NCI-H1092 (cell line): ENCODE measurements around the gene PLXNC1.

Source experiments
- DNase-seq: peaks from one replicate; lab custom pipeline; 2025; lab: John Stamatoyannopoulos, UW

Gene PLXNC1

GRCh38 chr12:94180558-94181296, 32.4 kb downstream of the PLXNC1 start:
- DNase-seq = no peak

- no peak for DNase-seq
Observed at GRCh38 chr12:94182986-94183707, 34.8 kb downstream of the PLXNC1 start.

- DNase-seq = no peak
Observed at GRCh38 chr12:94183708-94184379, 35.5 kb downstream of the PLXNC1 start.

GRCh38 chr12:94184995-94185719, 36.8 kb downstream of the PLXNC1 start:
- DNase-seq = no peak

GRCh38 chr12:94185801-94186200, 37.4 kb downstream of the PLXNC1 start:
- DNase-seq = no peak

- peak; percentile 44 for DNase-seq
Observed at GRCh38 chr12:94186278-94187241, 38.2 kb downstream of the PLXNC1 start.

GRCh38 chr12:94187361-94187760, 39.0 kb downstream of the PLXNC1 start:
- DNase-seq = no peak

- no peak for DNase-seq
Observed at GRCh38 chr12:94190623-94191022, 42.2 kb downstream of the PLXNC1 start.

- DNase-seq = no peak
Observed at GRCh38 chr12:94191023-94191422, 42.6 kb downstream of the PLXNC1 start.

- DNase-seq = no peak
Observed at GRCh38 chr12:94191811-94192210, 43.4 kb downstream of the PLXNC1 start.

- DNase-seq = no peak
Observed at GRCh38 chr12:94192506-94192905, 44.1 kb downstream of the PLXNC1 start.

- no peak for DNase-seq
Observed at GRCh38 chr12:94193168-94193567, 44.8 kb downstream of the PLXNC1 start.

GRCh38 chr12:94195483-94195882, 47.1 kb downstream of the PLXNC1 start:
- DNase-seq = no peak

- no peak for DNase-seq
Observed at GRCh38 chr12:94198469-94198868, 50.1 kb downstream of the PLXNC1 start.

GRCh38 chr12:94198872-94199271, 50.5 kb downstream of the PLXNC1 start:
- no peak for DNase-seq

- no peak for DNase-seq
Observed at GRCh38 chr12:94200069-94200468, 51.7 kb downstream of the PLXNC1 start.

GRCh38 chr12:94200695-94201094, 52.3 kb downstream of the PLXNC1 start:
- no peak for DNase-seq

- DNase-seq = no peak
Observed at GRCh38 chr12:94202245-94203180, 54.1 kb downstream of the PLXNC1 start.

- no peak for DNase-seq
Observed at GRCh38 chr12:94203181-94203546, 54.8 kb downstream of the PLXNC1 start.

GRCh38 chr12:94203796-94204195, 55.4 kb downstream of the PLXNC1 start:
- DNase-seq = no peak
